Activated naive CD4-positive, alpha-beta T cell treated with anti-CD3 and anti-CD28 coated beads for 36 hours (primary cell): Measurements from ENCODE around the gene D2HGDH. TPM values are rescaled to one million over a fixed set of nuclear protein-coding genes. Genes with fewer than 3 reads are reported as not detected.
"Not testable (repeated sequence)": the region's sequence is repeated elsewhere in the genome, so short reads cannot be mapped to it uniquely, and the experiment has no call there.

Experiments
- CTCF ChIA-PET: fragments of 350-600 bp; sonication (Branson Sonifier 250); formaldehyde crosslinking; loops from one replicate; lab custom pipeline; 2021; ENCODE audit warnings: antibody characterized with exemption; lab: Charles Lee
- DNase-seq: peaks from one replicate; pipeline ENCODE4 v3.0.0-alpha.2; 2020
- H3K27ac Mint-ChIP-seq: one replicate; pipeline ENCODE4 v1.8.0; 2021; ENCODE audit warnings: mild to moderate bottlenecking, mixed read lengths
- H3K27me3 Mint-ChIP-seq: one replicate; pipeline ENCODE4 v1.8.0; 2021; ENCODE audit warnings: low read depth, mixed read lengths
- H3K36me3 Mint-ChIP-seq: one replicate; pipeline ENCODE4 v1.8.0; 2021; ENCODE audit warnings: low read depth, mixed read lengths
- H3K4me1 Mint-ChIP-seq: one replicate; pipeline ENCODE4 v1.8.0; 2021; ENCODE audit warnings: low read depth, mixed read lengths
- H3K4me3 Mint-ChIP-seq: one replicate; pipeline ENCODE4 v1.8.0; 2021; ENCODE audit warnings: mild to moderate bottlenecking, moderate library complexity, mixed read lengths
- H3K9me3 Mint-ChIP-seq: one replicate; pipeline ENCODE4 v1.8.0; 2021; ENCODE audit warnings: mixed read lengths
- intact Hi-C: fragments of 100-400 bp; cut with micrococcal nuclease; formaldehyde crosslinking; loops from one replicate; pipeline ENCODE4 v1.15.1; 2023
- total RNA-seq, 2 experiments: library from RNA; stranded (reverse); gene quantifications; one replicate each; pipeline ENCODE4 v1.2.3, GENCODE V29; 2021

Gene D2HGDH
- total RNA-seq, 2 experiments from 2014 or later, result 19.4 to 23.1 TPM

- Mint-ChIP-seq H3K36me3 (peaks cover 15% of the 10 kb centered on the region), H3K9me3 (no peaks in the 10 kb centered on the region), H3K4me1 (peaks cover 36% of the 10 kb centered on the region), H3K27me3 (no peaks in the 10 kb centered on the region), H3K27ac (no peak overlapping the region), H3K4me3 (no peak overlapping the region)
- DNase-seq, result peak; percentile 41
- intact Hi-C loops, result no loop called here
- CTCF ChIA-PET, result interaction anchor here (2.6 kb wide), 1 partner anchor 138 kb away, joined by 8 read pairs; no protein-coding TSS in a partner anchor
Observed at GRCh38 chr2:241741016-241741415, 6.6 kb downstream of the D2HGDH start.

- peaks cover 16% of the 10 kb centered on the region for H3K36me3 Mint-ChIP-seq
- no peaks in the 10 kb centered on the region for H3K27me3 Mint-ChIP-seq
- DNase-seq, result no peak
- intact Hi-C loops, result no loop called here
- peaks cover 31% of the 10 kb centered on the region for H3K4me1 Mint-ChIP-seq
- no peak overlapping the region for H3K4me3 Mint-ChIP-seq
- CTCF ChIA-PET, result no interaction called here
- H3K9me3 Mint-ChIP-seq, result no peaks in the 10 kb centered on the region
- no peak overlapping the region for H3K27ac Mint-ChIP-seq
Observed at GRCh38 chr2:241742320-241742939, 8.0 kb downstream of the D2HGDH start.

GRCh38 chr2:241743008-241743407, 8.6 kb downstream of the D2HGDH start:
- Mint-ChIP-seq H3K4me1 (peaks cover 27% of the 10 kb centered on the region), H3K36me3 (peaks cover 16% of the 10 kb centered on the region)
- H3K27me3 Mint-ChIP-seq, H3K4me3 Mint-ChIP-seq, CTCF ChIA-PET, DNase-seq, intact Hi-C loops, H3K9me3 Mint-ChIP-seq, H3K27ac Mint-ChIP-seq: not testable (repeated sequence)

- no peak for DNase-seq
- intact Hi-C loops, result no loop called here
- Mint-ChIP-seq H3K27ac (no peak overlapping the region), H3K9me3 (no peaks in the 10 kb centered on the region), H3K36me3 (peaks cover 16% of the 10 kb centered on the region), H3K4me1 (peaks cover 25% of the 10 kb centered on the region), H3K27me3 (no peaks in the 10 kb centered on the region), H3K4me3 (no peak overlapping the region)
- CTCF ChIA-PET, result no interaction called here
Observed at GRCh38 chr2:241743620-241744019, 9.2 kb downstream of the D2HGDH start.

GRCh38 chr2:241744028-241744754, 9.8 kb downstream of the D2HGDH start:
- CTCF ChIA-PET, result no interaction called here
- H3K27ac Mint-ChIP-seq, result no peak overlapping the region
- no peak overlapping the region for H3K4me3 Mint-ChIP-seq
- intact Hi-C loops, result no loop called here
- DNase-seq, result no peak
- H3K36me3 Mint-ChIP-seq, result peaks cover 21% of the 10 kb centered on the region
- peaks cover 19% of the 10 kb centered on the region for H3K4me1 Mint-ChIP-seq
- no peaks in the 10 kb centered on the region for H3K9me3 Mint-ChIP-seq
- no peaks in the 10 kb centered on the region for H3K27me3 Mint-ChIP-seq

GRCh38 chr2:241745276-241745675, 10.8 kb downstream of the D2HGDH start:
- CTCF ChIA-PET, result no interaction called here
- no peak overlapping the region for H3K4me3 Mint-ChIP-seq
- peaks cover 23% of the 10 kb centered on the region for H3K36me3 Mint-ChIP-seq
- H3K9me3 Mint-ChIP-seq, result no peaks in the 10 kb centered on the region
- H3K4me1 Mint-ChIP-seq, result peaks cover 8% of the 10 kb centered on the region
- no peaks in the 10 kb centered on the region for H3K27me3 Mint-ChIP-seq
- no peak for DNase-seq
- H3K27ac Mint-ChIP-seq, result no peak overlapping the region
- intact Hi-C loops, result no loop called here

GRCh38 chr2:241746084-241746483, 11.7 kb downstream of the D2HGDH start:
- H3K27me3 Mint-ChIP-seq, result no peaks in the 10 kb centered on the region
- peaks cover 2% of the 10 kb centered on the region for H3K4me1 Mint-ChIP-seq
- no peak for DNase-seq
- no peak overlapping the region for H3K27ac Mint-ChIP-seq
- CTCF ChIA-PET, result no interaction called here
- intact Hi-C loops, result no loop called here
- H3K36me3 Mint-ChIP-seq, result peaks cover 21% of the 10 kb centered on the region
- H3K9me3 Mint-ChIP-seq, result no peaks in the 10 kb centered on the region
- H3K4me3 Mint-ChIP-seq, result no peak overlapping the region

GRCh38 chr2:241748468-241749256, 14.2 kb downstream of the D2HGDH start:
- H3K27me3 Mint-ChIP-seq, result no peaks in the 10 kb centered on the region
- intact Hi-C loops, result no loop called here
- H3K4me1 Mint-ChIP-seq, result no peaks in the 10 kb centered on the region
- H3K4me3 Mint-ChIP-seq, result no peak overlapping the region
- H3K36me3 Mint-ChIP-seq, result peaks cover 20% of the 10 kb centered on the region
- H3K27ac Mint-ChIP-seq, result no peak overlapping the region
- DNase-seq, result no peak
- no peaks in the 10 kb centered on the region for H3K9me3 Mint-ChIP-seq
- CTCF ChIA-PET, result no interaction called here

GRCh38 chr2:241750076-241750840, 15.8 kb downstream of the D2HGDH start:
- intact Hi-C loops, result no loop called here
- no peaks in the 10 kb centered on the region for H3K9me3 Mint-ChIP-seq
- DNase-seq, result no peak
- peaks cover 19% of the 10 kb centered on the region for H3K36me3 Mint-ChIP-seq
- no peaks in the 10 kb centered on the region for H3K27me3 Mint-ChIP-seq
- H3K4me1 Mint-ChIP-seq, result no peaks in the 10 kb centered on the region
- no peak overlapping the region for H3K27ac Mint-ChIP-seq
- no peak overlapping the region for H3K4me3 Mint-ChIP-seq
- CTCF ChIA-PET, result no interaction called here

- no peak for DNase-seq
- H3K27me3 Mint-ChIP-seq, result no peaks in the 10 kb centered on the region
- H3K4me1 Mint-ChIP-seq, result no peaks in the 10 kb centered on the region
- no peak overlapping the region for H3K4me3 Mint-ChIP-seq
- intact Hi-C loops, result no loop called here
- H3K36me3 Mint-ChIP-seq, result peaks cover 10% of the 10 kb centered on the region
- CTCF ChIA-PET, result interaction anchor here (0.7 kb wide), 1 partner anchor 1783 kb away, joined by 3 read pairs; no protein-coding TSS in a partner anchor
- no peaks in the 10 kb centered on the region for H3K9me3 Mint-ChIP-seq
- H3K27ac Mint-ChIP-seq, result peak overlapping the region; percentile 53
Observed at GRCh38 chr2:241751152-241751551, 16.7 kb downstream of the D2HGDH start.

GRCh38 chr2:241751776-241752175, 17.3 kb downstream of the D2HGDH start:
- no peaks in the 10 kb centered on the region for H3K4me1 Mint-ChIP-seq
- CTCF ChIA-PET, result interaction anchor here (0.7 kb wide), 1 partner anchor 1784 kb away, joined by 3 read pairs; no protein-coding TSS in a partner anchor

GRCh38 chr2:241752253-241752652, 17.8 kb downstream of the D2HGDH start:
- no peaks in the 10 kb centered on the region for H3K9me3 Mint-ChIP-seq
- H3K4me3 Mint-ChIP-seq, result no peak overlapping the region
- no peaks in the 10 kb centered on the region for H3K27me3 Mint-ChIP-seq
- intact Hi-C loops, result no loop called here
- no peak for DNase-seq
- no peak overlapping the region for H3K27ac Mint-ChIP-seq
- CTCF ChIA-PET, result no interaction called here
- H3K4me1 Mint-ChIP-seq, result no peaks in the 10 kb centered on the region
- peaks cover 7% of the 10 kb centered on the region for H3K36me3 Mint-ChIP-seq

More at GRCh38 chr2:241751776-241752175, 17.3 kb downstream of the D2HGDH start:
- Mint-ChIP-seq H3K9me3 (no peaks in the 10 kb centered on the region), H3K27me3 (no peaks in the 10 kb centered on the region), H3K36me3 (peaks cover 9% of the 10 kb centered on the region), H3K27ac (no peak overlapping the region), H3K4me3 (no peak overlapping the region)
- intact Hi-C loops, result no loop called here
- no peak for DNase-seq
